K562 (cell line): ENCODE measurements around the gene PSMC4. TPM values are rescaled to one million over a fixed set of nuclear protein-coding genes. Genes with fewer than 3 reads are reported as not detected.

ENCODE experiments used
- ATAC-seq: fragments of 200-7000 bp; cut with Tn5 transposase; 3 replicates; pipeline ENCODE4 v1.9.1; 2020; ENCODE audit warnings: moderate library complexity
- BruUV-seq: library from RNA; stranded (reverse); fragments of 400-500 nt; replicated peaks from 2 replicates; lab custom pipeline; 2021; lab: Mats Ljungman, UMichigan
- CTCF ChIA-PET: fragments of 300-600 bp; formaldehyde crosslinking; extraction: SDS; loops from one replicate; lab custom pipeline; 2021; ENCODE audit warnings: low intra/inter-chr PET ratio; lab: Yijun Ruan, JAX
- POLR2A ChIA-PET: fragments of 300-600, 350-650 bp; sonication (Branson Sonifier 250); formaldehyde crosslinking; extraction: SDS; loops from one replicate; lab custom pipeline; 2021; ENCODE audit warnings: antibody characterized with exemption, inconsistent platforms; lab: Yijun Ruan, JAX
- DNase-seq, 4 experiments: peaks; one replicate each; pipeline versions ENCODE4 v3.0.0 to v3.0.0-alpha.2; 2011 to 2018; ENCODE audit warnings: low spot score in 3 of 4, mixed read lengths in 3 of 4; ENCODE audit errors: extremely low read depth in 1 of 4
- FAIRE-seq: peaks from 2 replicates; lab custom pipeline; 2011; peaks lifted over from hg19 to GRCh38; lab: Jason Lieb, UNC
- H2AFZ ChIP-seq: 2 replicates; pipeline ENCODE4 v1.6.0; 2011; ENCODE audit warnings: low read depth, low read length, control low read depth, inconsistent platforms
- H3K27ac ChIP-seq: fragments of 200-600 bp; 3 replicates; pipeline ENCODE4 v1.8.0; 2011; ENCODE audit warnings: low read depth, mild to moderate bottlenecking, control low read depth, inconsistent platforms, low read length, moderate library complexity, mixed read lengths; ENCODE audit errors: extremely low read depth
- H3K27me3 ChIP-seq, 2 experiments: fragments of 300-600 bp in 1 of 2; 2 replicates in 1 of 2; 3 replicates in 1 of 2; pipeline versions ENCODE4 v1.6.0 to v1.8.0; 2011; ENCODE audit warnings: inconsistent platforms in 2 of 2, low read length in 2 of 2, mild to moderate bottlenecking in 1 of 2, mixed read lengths in 1 of 2, moderate library complexity in 1 of 2; ENCODE audit not compliant: control insufficient read depth in 2 of 2, insufficient read depth in 2 of 2
- H3K36me3 ChIP-seq: fragments of 300-600 bp; 3 replicates; pipeline ENCODE4 v1.8.0; 2011; ENCODE audit warnings: mild to moderate bottlenecking, low read length, inconsistent platforms; ENCODE audit not compliant: control insufficient read depth, insufficient read depth
- H3K4me1 ChIP-seq, 2 experiments: fragments of 200-600 bp in 1 of 2; replicated peaks in 1 of 2; 2 replicates in 1 of 2; 3 replicates in 1 of 2; pipeline versions ENCODE4 v1.5.1 to v1.8.0; 2011; ENCODE audit warnings: inconsistent platforms in 2 of 2, low read length in 2 of 2, mild to moderate bottlenecking in 1 of 2, mixed read lengths in 1 of 2, moderate library complexity in 1 of 2; ENCODE audit not compliant: control insufficient read depth in 2 of 2, insufficient read depth in 2 of 2
- H3K4me2 ChIP-seq: 2 replicates; pipeline ENCODE4 v1.6.1; 2011; ENCODE audit warnings: low read length, control low read depth, inconsistent platforms, mixed read lengths; ENCODE audit not compliant: insufficient read depth
- H3K4me3 ChIP-seq: fragments of 200-600 bp; sonication (generic), shearing (Covaris generic); 2 replicates; pipeline ENCODE4 v1.5.1; 2016; ENCODE audit warnings: control low read depth, inconsistent platforms
- H3K79me2 ChIP-seq: fragments of 200-600 bp; 3 replicates; pipeline ENCODE4 v1.8.0; 2011; ENCODE audit warnings: low read length, inconsistent platforms; ENCODE audit not compliant: control insufficient read depth, insufficient read depth
- H3K9ac ChIP-seq, 2 experiments: 2 replicates each; pipeline versions ENCODE4 v1.6.0 to v1.6.1; 2011; ENCODE audit warnings: low read depth in 2 of 2, low read length in 2 of 2, control low read depth in 1 of 2, inconsistent platforms in 1 of 2, mild to moderate bottlenecking in 1 of 2, mixed read lengths in 1 of 2; ENCODE audit not compliant: insufficient read depth in 1 of 2
- H3K9me1 ChIP-seq: one replicate; pipeline ENCODE4 v1.6.0; 2011; ENCODE audit warnings: inconsistent platforms, mild to moderate bottlenecking, low read length, moderate library complexity; ENCODE audit not compliant: control insufficient read depth, insufficient read depth
- H3K9me3 ChIP-seq: replicated peaks from 2 replicates; pipeline ENCODE4 v1.5.1; 2011; ENCODE audit warnings: low read depth, low read length, inconsistent platforms; ENCODE audit not compliant: control insufficient read depth, insufficient read depth
- H4K20me1 ChIP-seq: replicated peaks from 2 replicates; pipeline ENCODE4 v1.6.1; 2011; ENCODE audit warnings: low read length, inconsistent platforms, mixed read lengths; ENCODE audit not compliant: control insufficient read depth, insufficient read depth
- ATF1 ChIP-seq, 2 experiments: fragments of 450-650 bp in 1 of 2; IDR thresholded peaks; 2 replicates each; pipeline ENCODE4 v1.6.1; 2016; ENCODE audit warnings: missing compliant biosample characterization in 1 of 2, missing genetic modification characterization in 1 of 2
- WGBS: fragments of 100-300 bp; shearing (Covaris generic); methylation state at CpG from one replicate; pipeline ENCODE4 v1.1.6; 2016; ENCODE audit warnings: low coverage, mixed read lengths; ENCODE audit not compliant: insufficient coverage; ENCODE audit errors: missing lambda C conversion rate; 5-methylcytosine and 5-hydroxymethylcytosine counted together
- in situ Hi-C: fragments of 300-500 bp; cut with MboI; formaldehyde crosslinking; loops from 4 replicates; pipeline ENCODE4 v1.15.0; 2018; ENCODE audit warnings: inconsistent platforms, mixed read lengths
- intact Hi-C: fragments of 100-400 bp; cut with micrococcal nuclease; formaldehyde crosslinking; loops from 2 replicates; pipeline ENCODE4 v1.14.2; 2022
- polyA plus RNA-seq, 8 experiments: library from polyadenylated mRNA; depleted of rRNA in 4 of 8; stranded (reverse) in 5 of 8; unstranded in 3 of 8; fragments of >200 nt; fragmentation: Nextera tagmentation in 2 of 8; fragmentation: Illumina TruSeq in 1 of 8; extraction: Ambion mirVana in 2 of 8; extraction: Trizol in 1 of 8; gene quantifications; 2 replicates each; pipeline versions ENCODE4 v1.2.1 to v1.2.3, GENCODE V29; 2011 to 2014; ENCODE audit warnings: inconsistent platforms in 1 of 8, missing spikeins in 1 of 8
- total RNA-seq, 7 experiments: library from RNA; depleted of rRNA in 6 of 7; stranded (reverse); fragments of >200 nt in 6 of 7; fragmentation: Illumina TruSeq in 2 of 7; extraction: Trizol in 2 of 7; gene quantifications; 2 replicates each; pipeline versions ENCODE4 v1.2.1 to v1.2.3, GENCODE V29; 2011 to 2021; ENCODE audit warnings: low replicate concordance in 1 of 7
- TF ChIP-seq, protein P1 (sequence below), 2 experiments: fragments of 450-650 bp in 1 of 2; sonication (generic) in 1 of 2; formaldehyde crosslinking in 1 of 2; IDR thresholded peaks in 1 of 2; conservative IDR thresholded peaks in 1 of 2; 2 replicates each; pipeline versions ENCODE4 v1.6.1 to v1.8.1; 2016 to 2023; ENCODE audit warnings: mild to moderate bottlenecking in 2 of 2, moderate library complexity in 2 of 2, inconsistent platforms in 1 of 2, missing genetic modification reagents in 1 of 2
- TF ChIP-seq, protein P2 (sequence below): fragments of 450-650 bp; IDR thresholded peaks from 2 replicates; pipeline ENCODE4 v1.6.1; 2017; ENCODE audit warnings: mild to moderate bottlenecking, moderate library complexity
- TF ChIP-seq, protein P3 (sequence below): fragments of 250-450 bp; sonication (Bioruptor Pico); IDR thresholded peaks from 2 replicates; pipeline ENCODE4 v1.4.0; 2020
- TF ChIP-seq, protein P4 (sequence below), 3 experiments: IDR thresholded peaks in 2 of 3; conservative IDR thresholded peaks in 1 of 3; 2 replicates each; pipeline ENCODE4 v1.5.1; 2011 to 2012; ENCODE audit warnings: low read length in 3 of 3, mild to moderate bottlenecking in 3 of 3, control low read depth in 2 of 3, improper control_type of control experiment in 1 of 3, inconsistent platforms in 1 of 3, low read depth in 1 of 3, mixed read lengths in 1 of 3, moderate library complexity in 1 of 3; ENCODE audit not compliant: insufficient read depth in 2 of 3

The PSMC4 gene
- total and polyA plus RNA-seq, 9 of the 15 experiments (the other 6 are each of a cell fraction or from before 2014, with no cell fraction given), result 45.9 to 475 (median 142) TPM

DNA sequence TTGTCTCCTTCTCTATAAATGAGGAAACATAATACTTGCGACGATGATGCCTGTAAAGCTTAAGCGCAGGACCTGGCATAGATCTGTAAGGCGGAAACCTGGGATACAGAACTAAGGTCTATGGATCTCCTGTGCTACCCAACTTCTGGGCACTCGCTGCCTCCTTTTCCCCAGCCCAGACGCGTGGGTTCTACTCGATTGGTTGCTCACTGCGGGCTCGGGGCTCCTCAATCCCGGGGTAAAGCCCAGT is 615 bp upstream of the PSMC4 start (continued):
- TF ChIP-seq, protein P1, sequence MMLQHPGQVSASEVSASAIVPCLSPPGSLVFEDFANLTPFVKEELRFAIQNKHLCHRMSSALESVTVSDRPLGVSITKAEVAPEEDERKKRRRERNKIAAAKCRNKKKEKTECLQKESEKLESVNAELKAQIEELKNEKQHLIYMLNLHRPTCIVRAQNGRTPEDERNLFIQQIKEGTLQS (IDR thresholded peaks at IDR 0.05), result no peak
- TF ChIP-seq, protein P1 (CRISPR knock-in tag; conservative IDR thresholded peaks at IDR 0.05), result peak; percentile 57; the same call in 1 of the 2 replicates
- TF ChIP-seq, protein P2, sequence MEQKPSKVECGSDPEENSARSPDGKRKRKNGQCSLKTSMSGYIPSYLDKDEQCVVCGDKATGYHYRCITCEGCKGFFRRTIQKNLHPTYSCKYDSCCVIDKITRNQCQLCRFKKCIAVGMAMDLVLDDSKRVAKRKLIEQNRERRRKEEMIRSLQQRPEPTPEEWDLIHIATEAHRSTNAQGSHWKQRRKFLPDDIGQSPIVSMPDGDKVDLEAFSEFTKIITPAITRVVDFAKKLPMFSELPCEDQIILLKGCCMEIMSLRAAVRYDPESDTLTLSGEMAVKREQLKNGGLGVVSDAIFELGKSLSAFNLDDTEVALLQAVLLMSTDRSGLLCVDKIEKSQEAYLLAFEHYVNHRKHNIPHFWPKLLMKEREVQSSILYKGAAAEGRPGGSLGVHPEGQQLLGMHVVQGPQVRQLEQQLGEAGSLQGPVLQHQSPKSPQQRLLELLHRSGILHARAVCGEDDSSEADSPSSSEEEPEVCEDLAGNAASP, result no peak

DNA sequence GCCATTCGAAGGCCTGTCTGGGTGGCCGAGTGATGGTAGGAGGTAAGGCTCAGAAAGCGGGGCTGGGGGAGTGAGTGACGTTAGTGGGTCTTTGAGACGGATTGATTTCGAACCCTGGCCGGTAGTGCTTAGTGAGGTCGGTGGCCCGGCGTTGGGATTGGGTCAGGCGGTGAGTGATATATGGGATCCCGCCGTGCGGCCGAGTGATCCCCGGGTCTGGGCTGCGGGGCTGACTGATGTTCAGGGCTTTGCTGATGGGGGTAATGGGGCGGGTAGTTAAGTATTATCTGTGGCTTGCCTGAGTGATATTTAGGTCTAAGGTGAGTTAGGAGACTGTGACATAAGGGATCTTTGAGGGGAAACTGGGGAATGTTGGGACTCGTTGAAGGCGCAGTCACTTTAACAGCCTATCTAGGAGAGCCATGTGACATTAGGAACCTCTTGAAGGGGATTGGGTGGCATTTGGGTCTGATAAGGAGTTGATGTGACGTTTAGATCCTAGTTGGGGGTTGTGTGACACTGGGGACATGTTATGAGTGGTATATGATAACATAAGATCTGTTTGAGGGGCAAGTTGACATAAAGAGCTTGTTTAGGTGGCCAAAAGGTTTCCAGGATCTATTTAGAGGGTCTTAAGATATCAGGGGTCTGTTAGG is 543 bp downstream of the PSMC4 start:
- TSS peak; percentile 67 for BruUV-seq
- no peak for FAIRE-seq
- WGBS, result under 1% methylated on average over 21 of the region's 21 CpGs
- TF ChIP-seq, protein P3, sequence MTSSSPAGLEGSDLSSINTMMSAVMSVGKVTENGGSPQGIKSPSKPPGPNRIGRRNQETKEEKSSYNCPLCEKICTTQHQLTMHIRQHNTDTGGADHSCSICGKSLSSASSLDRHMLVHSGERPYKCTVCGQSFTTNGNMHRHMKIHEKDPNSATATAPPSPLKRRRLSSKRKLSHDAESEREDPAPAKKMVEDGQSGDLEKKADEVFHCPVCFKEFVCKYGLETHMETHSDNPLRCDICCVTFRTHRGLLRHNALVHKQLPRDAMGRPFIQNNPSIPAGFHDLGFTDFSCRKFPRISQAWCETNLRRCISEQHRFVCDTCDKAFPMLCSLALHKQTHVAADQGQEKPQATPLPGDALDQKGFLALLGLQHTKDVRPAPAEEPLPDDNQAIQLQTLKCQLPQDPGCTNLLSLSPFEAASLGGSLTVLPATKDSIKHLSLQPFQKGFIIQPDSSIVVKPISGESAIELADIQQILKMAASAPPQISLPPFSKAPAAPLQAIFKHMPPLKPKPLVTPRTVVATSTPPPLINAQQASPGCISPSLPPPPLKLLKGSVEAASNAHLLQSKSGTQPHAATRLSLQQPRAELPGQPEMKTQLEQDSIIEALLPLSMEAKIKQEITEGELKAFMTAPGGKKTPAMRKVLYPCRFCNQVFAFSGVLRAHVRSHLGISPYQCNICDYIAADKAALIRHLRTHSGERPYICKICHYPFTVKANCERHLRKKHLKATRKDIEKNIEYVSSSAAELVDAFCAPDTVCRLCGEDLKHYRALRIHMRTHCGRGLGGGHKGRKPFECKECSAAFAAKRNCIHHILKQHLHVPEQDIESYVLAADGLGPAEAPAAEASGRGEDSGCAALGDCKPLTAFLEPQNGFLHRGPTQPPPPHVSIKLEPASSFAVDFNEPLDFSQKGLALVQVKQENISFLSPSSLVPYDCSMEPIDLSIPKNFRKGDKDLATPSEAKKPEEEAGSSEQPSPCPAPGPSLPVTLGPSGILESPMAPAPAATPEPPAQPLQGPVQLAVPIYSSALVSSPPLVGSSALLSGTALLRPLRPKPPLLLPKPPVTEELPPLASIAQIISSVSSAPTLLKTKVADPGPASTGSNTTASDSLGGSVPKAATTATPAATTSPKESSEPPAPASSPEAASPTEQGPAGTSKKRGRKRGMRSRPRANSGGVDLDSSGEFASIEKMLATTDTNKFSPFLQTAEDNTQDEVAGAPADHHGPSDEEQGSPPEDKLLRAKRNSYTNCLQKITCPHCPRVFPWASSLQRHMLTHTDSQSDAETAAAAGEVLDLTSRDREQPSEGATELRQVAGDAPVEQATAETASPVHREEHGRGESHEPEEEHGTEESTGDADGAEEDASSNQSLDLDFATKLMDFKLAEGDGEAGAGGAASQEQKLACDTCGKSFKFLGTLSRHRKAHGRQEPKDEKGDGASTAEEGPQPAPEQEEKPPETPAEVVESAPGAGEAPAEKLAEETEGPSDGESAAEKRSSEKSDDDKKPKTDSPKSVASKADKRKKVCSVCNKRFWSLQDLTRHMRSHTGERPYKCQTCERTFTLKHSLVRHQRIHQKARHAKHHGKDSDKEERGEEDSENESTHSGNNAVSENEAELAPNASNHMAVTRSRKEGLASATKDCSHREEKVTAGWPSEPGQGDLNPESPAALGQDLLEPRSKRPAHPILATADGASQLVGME (CRISPR knock-in tag), result no peak
- TF ChIP-seq ATF1 (CRISPR knock-in tag; IDR thresholded peaks at IDR 0.05), result no peak
- TF ChIP-seq ATF1 (tag; IDR thresholded peaks at IDR 0.05), result no peak
- TF ChIP-seq, protein P4, sequence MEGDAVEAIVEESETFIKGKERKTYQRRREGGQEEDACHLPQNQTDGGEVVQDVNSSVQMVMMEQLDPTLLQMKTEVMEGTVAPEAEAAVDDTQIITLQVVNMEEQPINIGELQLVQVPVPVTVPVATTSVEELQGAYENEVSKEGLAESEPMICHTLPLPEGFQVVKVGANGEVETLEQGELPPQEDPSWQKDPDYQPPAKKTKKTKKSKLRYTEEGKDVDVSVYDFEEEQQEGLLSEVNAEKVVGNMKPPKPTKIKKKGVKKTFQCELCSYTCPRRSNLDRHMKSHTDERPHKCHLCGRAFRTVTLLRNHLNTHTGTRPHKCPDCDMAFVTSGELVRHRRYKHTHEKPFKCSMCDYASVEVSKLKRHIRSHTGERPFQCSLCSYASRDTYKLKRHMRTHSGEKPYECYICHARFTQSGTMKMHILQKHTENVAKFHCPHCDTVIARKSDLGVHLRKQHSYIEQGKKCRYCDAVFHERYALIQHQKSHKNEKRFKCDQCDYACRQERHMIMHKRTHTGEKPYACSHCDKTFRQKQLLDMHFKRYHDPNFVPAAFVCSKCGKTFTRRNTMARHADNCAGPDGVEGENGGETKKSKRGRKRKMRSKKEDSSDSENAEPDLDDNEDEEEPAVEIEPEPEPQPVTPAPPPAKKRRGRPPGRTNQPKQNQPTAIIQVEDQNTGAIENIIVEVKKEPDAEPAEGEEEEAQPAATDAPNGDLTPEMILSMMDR (IDR thresholded peaks at IDR 0.05 in 2 of 3, conservative IDR thresholded peaks at IDR 0.05 in 1 of 3; ENCODE audit: insufficient read depth in 2 of 3, low read depth in 1 of 3, low read length in 3 of 3), result no peak

More for the DNA sequence above, 543 bp downstream of the PSMC4 start:
- ChIA-PET POLR2A (interaction anchor here (0.9 to 2.5 kb wide), 6 partner anchors 8 to 84 kb away, joined by 3 to 23 read pairs (median 8); partner anchors contain the start of genes FCGBP and ZNF780B), CTCF (no interaction called here)
- intact Hi-C loops, result no loop called here
- Histone ChIP-seq H3K27ac (peak overlapping the region; percentile 90), H3K9me3 (no peaks in the 10 kb centered on the region), H3K79me2 (peaks cover 38% of the 10 kb centered on the region), H3K36me3 (peaks cover 38% of the 10 kb centered on the region), H3K9me1 (no peaks in the 10 kb centered on the region), H3K9ac (peak overlapping the region; percentile 94), H3K4me3 (peak overlapping the region; percentile 84), H3K4me1 (peaks cover 15 to 23% of the 10 kb centered on the region in 2 experiments), H2AFZ (peak overlapping the region; percentile 68), H4K20me1 (no peaks in the 10 kb centered on the region), H3K4me2 (peak overlapping the region; percentile 86), H3K27me3 (no peaks in the 10 kb centered on the region)
- ATAC-seq, result peak; percentile 6
- in situ Hi-C loops, result no loop called here
- DNase-seq, result peak; percentile 37 to 71 (median 53)
